DMS 273 treated with DMSO at 0.1 percent for 48 hours (cell line): Measurements from ENCODE around the gene TRIP13.
"Not testable (repeated sequence)": the region's sequence is repeated elsewhere in the genome, so short reads cannot be mapped to it uniquely, and the experiment has no call there.

Experiments
- DNase-seq: peaks from one replicate; lab custom pipeline; 2025; lab: John Stamatoyannopoulos, UW

Gene TRIP13, protein sequence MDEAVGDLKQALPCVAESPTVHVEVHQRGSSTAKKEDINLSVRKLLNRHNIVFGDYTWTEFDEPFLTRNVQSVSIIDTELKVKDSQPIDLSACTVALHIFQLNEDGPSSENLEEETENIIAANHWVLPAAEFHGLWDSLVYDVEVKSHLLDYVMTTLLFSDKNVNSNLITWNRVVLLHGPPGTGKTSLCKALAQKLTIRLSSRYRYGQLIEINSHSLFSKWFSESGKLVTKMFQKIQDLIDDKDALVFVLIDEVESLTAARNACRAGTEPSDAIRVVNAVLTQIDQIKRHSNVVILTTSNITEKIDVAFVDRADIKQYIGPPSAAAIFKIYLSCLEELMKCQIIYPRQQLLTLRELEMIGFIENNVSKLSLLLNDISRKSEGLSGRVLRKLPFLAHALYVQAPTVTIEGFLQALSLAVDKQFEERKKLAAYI

DNA sequence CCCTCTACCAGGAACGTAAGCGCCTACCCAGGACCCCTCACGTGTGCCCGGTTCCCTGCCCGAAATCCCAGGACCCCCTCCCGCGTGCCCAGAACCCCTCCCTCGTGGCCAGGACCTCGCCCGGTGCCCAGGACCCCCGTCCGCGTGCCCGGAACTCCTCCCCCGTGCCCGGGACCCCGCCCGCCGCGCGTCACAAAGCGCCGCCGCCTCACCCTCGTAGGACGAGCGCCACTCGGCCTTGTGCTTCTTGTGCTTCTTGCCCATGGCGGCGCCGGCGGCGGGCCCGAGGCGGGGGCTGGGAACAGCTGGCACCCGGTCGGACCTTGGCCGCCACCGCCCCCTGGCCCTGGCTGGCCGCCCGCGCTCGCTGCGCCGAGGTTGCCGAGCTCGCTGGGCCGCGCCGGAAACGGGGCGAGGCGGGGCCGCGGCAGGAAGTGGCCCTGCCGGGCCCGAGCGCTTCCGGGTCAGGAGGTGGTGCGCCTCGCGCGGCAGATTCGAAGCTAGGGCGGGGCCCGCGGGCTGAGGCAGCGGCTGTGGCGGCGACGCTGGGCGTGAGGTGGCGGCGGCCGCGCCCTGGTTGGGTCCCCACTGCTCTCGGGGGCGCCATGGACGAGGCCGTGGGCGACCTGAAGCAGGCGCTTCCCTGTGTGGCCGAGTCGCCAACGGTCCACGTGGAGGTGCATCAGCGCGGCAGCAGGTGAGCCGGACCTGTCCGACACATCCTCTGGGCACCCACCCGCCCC is at the start of gene TRIP13, which contains the start of gene BRD9:
TRIP13 (plus strand) TSS at position 491 of the 743 bp plus-strand sequence; CDS start at position 606, 115 bp downstream.
BRD9 (minus strand) TSS at position 408 of the 743 bp plus-strand sequence; CDS start at position 264, 144 bp downstream.
- peak; percentile 37 for DNase-seq

DNA sequence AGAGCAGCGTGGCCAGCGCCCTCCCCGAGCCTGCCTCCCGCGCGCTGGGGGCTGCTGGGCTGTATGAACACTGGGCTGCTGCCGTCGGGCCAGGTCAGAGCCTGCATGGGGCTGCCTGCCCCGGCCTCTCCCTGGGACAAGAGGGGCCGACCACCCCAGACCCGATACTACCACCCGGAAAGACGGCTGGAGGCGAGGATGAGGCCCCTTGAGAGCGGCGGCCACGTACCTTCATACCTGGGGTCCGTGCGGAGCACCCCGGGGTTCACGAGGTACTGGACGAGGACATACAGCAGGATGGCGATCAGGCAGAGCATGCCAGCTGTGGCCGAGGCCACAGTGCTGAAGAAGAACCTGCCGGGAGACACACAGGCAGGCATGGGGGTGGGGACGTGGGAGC is 49.3 kb upstream of the TRIP13 start:
- DNase-seq = not testable (repeated sequence)

DNA sequence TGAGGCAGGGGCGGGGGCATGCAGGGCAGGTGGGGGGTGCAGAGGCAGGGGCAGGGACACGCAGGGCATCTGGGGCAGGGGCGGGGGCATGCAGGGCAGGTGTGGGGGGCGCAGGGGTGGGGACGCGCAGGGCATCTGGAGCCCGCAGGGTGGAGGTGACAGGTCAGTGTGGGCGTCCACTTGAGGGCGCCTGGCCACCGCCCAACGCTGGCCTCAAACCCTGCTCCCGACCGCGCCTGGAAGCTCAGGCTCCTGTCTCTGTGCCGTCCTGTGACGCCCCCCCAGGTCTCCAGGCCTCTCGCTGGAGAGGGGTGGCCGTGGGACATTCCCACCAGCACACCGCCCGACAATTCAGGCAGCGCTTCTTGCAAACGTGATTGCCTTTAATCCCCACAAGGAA is 48.8 kb upstream of the TRIP13 start:
- DNase-seq = not testable (repeated sequence)

DNA sequence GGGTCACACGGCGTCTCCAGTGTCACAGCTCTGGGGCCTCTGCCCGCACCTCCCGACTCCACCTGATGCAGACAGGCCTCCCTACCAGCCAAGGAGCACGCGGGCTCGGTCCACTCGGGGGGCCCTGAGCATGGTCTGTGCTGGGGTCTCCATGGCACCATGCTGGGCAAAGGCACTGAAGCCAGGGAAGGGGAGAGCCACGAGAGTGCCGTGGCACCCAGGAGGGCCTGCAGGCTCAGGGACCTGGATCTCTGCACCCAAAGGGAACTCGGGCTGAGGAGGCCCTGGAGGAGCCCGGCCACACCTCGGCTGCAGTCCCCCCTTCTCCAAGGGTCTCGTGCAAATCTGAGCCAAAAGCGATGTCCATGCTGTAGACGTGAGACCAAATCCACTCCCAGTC is 48.3 kb upstream of the TRIP13 start:
- not testable (repeated sequence) for DNase-seq

DNA sequence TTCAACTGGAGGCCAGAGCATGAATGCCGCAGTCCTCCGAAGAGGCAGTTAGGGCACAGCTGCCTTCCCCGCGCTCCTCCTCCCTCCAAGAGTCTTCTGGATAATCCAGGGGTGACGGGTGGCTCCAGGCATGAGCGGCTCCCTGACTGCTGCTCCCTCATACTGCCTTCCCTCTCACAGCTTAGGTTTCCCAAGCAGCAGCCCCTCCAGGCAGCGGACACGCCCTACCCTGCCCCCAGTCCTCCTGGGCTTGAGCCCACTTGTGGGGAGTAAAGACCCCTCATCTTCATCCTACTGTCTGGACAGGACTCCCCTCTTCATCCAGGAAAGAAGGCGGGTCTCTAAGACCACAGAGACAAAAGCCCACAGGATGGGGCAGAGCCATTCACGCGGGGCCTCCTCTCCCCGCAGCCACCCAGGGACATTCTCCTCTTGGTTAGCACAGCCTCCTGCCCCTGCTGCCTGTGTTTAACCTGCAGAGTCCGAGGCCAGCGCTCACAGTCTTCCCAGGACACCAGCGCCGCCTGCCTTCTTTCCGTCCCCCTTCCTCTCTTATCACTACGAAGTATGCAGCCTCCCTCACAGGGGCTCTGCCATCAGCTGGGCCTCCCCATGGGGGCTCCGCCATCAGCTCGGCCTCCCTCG is 47.5 kb upstream of the TRIP13 start:
- DNase-seq = not testable (repeated sequence)

DNA sequence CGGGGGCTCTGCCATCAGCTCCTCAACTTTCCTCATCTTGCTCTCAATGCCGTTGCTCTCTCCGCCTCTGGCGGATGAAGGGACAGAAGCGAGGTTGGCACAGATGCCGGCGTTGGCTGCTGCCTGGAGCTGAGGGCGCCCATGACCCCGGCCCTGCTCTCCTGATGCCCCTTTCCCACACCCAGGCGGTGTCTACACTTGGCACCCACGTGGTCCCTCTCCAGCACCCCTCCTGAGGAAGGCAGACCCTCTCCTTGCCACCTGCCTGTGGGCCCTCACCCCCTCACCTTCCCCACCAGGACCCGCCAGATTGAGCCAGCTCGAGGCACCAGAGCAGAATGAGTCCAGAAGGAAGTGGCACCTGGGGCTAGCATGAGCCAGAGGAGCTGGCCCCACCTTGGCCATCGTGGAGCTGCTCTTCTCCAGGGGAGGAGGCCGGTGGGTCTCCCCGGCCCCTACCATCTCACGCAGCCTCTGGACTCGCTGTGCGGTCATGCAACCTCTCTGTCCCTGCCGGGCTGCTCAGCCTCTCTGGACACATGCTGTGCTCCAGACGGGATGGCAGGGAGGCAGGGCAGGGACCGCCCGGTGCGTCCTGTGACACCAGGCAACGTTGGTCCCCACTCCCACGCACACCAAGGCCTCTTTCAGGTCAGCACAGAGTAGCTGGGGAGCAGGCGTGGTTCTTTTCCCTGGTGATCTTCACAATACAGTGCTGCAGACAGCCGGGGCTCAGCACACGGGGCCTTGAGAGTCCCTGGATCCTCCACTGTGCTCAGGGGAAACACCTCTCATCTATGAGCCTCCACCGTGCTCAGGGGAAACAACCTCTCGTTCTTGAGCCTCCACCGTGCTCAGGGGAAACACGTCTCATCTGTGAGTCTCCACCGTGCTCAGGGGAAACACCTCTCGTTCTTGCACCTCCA is 46.7 kb upstream of the TRIP13 start:
- not testable (repeated sequence) for DNase-seq

DNA sequence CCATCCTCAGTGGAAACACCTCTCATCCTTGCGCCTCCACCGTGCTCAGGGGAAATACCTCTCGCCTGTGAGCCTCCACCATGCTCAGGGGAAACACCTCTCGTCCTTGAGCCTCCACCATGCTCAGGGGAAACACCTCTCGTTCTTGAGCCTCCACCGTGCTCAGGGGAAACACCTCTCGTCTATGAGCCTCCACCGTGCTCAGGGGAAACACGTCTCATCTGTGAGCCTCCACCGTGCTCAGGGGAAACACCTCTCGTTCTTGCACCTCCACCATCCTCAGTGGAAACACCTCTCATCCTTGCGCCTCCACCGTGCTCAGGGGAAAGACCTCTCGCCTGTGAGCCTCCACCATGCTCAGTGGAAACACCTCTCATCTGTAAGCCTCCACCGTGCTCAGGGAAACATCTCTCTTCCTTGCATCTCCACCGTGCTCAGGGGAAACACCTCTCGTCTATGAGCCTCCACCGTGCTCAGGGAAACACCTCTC is 46.0 kb upstream of the TRIP13 start:
- not testable (repeated sequence) for DNase-seq

DNA sequence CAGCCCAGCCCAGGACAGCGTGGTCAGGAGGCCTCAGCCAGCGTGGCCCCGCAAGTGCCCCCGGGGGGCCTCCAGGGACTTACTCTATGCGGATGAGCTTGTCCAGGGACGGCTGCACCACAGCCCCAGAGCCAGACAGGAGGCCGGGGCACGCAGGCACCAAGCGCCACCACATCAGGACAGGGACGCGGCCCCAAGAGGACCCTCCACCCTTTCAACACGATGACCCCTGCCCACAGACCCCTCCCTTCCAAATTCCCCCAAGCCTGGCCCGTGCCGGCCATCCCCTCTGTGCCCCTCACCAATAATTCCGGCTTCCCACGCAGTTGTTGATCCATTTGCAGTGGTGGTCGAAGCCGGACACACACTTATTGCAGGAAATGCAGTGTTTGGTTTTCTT is 45.5 kb upstream of the TRIP13 start:
- DNase-seq = not testable (repeated sequence)

DNA sequence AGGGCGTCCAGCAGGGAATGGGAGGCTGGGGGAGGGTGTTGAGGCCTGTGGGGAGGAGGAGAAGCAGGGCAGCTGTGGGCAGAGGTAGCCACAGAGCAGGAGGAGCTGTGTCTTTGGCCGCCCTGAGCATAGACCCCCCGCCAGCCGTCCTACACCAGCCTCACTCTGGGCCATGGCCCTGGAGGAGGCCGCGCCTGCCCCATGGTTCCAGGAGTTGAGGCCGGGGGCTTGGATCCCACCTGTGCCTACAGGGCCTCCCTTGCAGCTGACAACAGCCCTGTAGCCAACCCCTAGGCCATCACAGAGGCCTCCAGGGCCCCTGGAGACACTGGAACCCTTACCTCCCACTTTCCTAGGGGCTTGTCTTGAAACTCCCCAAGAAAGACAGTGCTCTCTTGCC is 44.9 kb upstream of the TRIP13 start:
- DNase-seq = not testable (repeated sequence)

DNA sequence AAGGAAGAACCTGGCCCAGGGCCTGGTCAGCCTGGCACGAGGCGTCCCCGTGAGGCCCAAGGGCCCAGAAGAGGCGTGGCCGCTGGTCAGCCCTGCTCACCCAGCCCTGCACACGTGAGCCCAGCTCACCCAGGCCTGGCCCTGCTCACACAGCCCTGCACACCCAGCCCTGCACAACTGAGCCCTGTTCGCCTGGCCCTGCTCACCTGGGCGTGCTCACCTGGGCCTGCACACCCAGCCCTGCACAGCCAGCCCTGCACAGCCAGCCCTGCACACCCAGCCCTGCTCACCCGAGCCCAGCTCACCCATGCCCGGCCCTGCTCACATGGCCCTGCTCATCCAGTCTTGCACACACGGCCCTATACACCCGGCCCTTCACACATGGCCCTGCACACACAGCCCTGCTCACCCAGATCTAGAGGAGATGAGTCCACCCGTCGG is 44.0 kb upstream of the TRIP13 start:
- no peak for DNase-seq

DNA sequence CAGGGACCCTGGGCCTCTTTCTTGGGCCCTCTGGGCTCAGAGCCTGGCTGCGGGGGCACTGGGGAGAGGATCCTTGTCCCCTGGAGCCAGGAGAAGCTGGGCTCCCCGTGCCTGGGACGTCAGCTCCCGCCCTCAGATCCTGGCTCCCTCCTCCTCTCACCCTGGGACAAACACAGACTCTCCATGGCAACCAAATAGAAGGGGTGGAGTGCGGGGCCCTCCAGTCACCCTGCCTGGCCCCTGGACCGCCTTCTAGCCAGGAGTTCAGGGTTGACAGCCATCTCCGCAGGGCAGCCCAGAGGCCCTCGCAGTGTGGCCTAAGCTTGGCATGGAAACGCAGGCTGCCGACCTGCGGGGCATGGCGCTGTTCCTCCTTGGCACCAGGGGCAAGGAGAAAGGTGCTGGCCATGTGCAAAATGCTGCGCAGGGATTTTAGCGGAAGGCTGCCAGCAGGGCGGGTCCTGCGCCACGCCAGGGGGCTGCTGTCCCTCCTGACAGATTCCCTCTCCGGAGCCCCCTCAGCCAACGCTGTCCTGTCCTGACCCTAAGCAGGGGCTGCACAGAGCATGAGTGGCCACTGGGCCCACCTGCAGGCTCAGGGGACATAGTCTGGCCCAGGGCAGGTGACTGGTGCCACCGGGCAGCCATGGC is 42.9 kb upstream of the TRIP13 start:
- no peak for DNase-seq

DNA sequence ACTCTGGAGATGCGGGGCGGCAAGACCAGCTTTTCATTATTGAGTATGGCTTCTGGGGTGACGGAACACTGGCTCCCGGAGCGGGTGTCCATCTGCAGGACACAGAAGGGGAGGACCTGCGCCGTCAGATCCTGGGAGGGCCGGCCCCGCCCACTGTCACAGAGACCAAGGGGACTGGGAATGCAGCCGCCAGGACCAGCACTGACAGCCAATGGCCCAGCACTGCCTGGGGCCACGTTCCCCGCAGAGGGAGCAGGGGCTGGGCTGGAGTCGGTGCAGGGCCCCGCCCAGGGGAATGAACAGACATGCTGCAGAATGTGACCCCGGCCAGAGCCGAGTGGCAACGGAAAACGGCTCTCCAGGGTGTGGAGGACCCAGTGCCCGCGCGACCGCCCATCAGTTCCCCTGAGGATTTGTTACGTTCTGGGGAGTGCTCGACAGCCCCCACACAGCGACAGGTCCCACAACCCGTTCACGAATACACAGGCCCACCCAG is 42.1 kb upstream of the TRIP13 start, which contains the start of gene ZDHHC11:
ZDHHC11 (minus strand) TSS at position 476 of the 496 bp plus-strand sequence; CDS start at position 92, 384 bp downstream.
- no peak for DNase-seq

DNA sequence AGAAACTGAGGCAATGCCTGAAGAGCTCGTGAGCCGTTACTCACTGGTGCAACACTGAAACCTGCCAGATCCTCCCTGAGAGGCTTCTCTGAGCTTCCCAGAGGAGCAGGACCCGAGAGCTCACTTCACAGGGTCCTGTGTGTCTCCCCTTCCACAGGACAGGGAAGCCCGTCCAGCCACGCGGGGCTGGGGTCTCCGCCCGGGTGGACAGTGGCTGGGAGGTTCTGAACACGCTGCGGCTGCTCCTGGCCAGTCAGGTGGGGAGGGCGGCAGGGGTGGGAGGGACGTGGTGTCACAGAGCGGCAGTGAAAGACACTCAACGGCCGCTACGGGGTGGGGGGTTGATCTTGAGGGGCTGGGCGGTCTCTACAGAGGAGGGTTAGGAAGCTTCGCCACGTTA is 41.6 kb upstream of the TRIP13 start:
- no peak for DNase-seq

DNA sequence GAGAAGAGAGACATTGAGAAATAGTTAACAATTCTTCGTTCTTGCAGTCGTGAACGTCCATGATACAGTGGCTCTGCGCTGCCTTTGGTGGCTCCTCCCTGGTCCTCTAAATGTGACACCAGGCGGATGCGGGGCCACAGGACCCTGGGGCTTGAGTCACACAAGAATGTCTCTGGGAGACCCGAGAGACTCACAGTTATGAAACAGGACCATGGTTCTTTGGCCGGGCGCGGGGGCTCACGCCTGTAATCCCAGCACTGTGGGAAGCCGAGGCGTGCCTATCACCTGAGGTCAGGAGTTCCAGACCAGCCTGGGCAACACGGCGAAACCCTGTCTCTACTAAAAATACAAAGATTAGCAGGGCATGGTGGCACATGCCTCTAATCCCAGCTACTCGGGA is 41.1 kb upstream of the TRIP13 start:
- no peak for DNase-seq

DNA sequence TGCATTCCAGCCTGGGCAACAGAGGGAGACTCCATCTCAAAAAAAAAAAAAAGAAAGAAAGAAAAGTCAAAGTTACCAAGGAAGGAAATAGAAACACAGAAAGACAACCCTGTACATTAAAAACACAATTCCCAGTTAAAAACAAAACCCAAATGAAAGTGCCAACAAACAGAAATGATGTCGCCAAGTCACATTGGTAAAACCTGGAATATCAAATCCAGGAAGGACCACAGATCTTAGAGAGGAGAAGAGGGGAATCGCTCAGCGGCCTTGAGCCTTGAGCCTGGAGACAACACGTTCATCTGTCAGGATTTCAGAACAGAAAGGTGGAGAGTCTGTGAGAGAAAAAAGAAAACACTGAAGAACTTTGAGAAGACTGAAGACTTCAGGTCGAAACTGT is 40.7 kb upstream of the TRIP13 start:
- DNase-seq = no peak

DNA sequence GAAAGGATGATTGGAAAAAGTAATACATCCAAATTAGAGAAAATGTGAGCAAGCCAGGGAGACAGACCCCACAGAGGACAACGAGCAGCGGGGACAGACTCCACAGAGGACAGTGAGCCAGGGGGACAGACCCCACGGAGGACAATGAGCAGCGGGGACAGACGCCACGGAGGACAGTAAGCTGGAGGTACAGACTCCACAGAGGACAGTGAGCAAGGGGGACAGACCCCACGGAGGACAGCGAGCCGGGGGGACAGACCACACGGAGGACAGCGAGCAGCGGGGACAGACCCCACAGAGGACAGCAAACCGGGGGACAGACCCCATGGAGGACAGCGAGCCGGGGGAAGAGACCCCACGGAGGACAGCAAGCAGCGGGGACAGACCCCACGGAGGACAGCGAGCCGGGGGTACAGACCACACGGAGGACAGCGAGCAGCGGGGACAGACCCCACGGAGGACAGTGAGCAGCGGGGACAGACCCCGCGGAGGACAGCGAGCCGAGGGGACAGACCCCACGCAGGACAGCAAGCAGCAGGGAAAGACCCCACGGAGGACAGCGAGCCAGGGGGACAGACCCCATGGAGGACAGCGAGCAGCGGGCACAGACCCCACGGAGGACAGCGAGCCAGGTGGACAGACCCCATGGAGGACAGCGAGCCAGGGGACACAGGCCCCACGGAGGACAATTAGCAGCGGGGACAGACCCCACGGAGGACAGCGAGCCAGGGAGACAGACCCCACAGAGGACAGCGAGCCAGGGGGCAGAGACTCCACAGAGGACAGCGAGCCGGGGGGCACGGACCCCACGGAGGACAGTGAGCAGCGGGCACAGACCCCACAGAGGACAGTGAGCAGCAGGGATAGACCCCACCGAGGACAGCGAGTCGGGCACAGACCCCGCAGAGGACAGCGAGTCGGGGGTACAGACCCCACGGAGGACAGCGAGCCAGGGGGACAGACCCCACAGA is 40.0 kb upstream of the TRIP13 start:
- no peak for DNase-seq

DNA sequence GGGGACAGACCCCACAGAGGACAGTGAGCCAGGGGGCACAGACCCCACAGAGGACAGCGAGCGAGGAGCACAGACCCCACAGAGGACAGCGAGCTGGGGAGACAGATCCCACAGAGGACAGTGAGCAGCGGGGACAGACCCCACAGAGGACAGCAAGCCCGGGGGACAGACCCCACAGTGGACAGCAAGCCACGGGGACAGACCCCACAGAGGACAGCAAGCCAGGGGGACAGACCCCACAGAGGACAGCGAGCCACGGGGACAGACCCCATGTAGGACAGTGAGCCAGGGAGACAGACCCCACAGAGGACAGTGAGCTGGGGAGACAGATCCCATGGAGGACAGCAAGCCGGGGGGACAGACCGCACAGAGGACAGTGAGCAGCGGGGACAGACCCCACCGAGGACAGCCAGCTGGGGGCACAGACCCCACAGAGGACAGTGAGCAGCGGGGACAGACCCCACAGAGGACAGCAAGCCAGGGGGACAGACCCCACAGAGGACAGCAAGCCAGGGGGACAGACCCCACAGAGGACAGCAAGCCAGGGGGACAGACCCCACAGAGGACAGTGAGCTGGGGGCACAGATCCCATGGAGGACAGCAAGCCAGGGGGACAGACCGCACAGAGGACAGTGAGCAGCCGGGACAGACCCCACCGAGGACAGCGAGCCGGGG is 39.1 kb upstream of the TRIP13 start:
- not testable (repeated sequence) for DNase-seq

DNA sequence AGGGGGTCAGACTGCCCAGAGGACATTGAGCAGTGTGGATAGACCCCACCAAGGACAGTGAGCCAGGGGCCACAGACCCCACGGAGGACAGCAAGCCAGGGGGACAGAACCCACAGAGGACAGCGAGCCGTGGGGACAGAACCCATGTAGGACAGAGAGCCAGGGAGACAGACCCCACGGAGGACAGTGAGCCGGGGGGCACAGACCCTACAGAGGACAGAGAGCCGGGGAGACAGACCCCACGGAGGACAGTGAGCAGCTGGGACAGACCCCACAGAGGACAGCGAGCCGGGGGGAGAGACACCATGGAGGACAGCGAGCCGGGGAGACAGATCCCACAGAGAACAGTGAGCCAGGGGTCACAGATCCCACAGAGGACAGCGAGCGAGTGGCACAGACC is 38.5 kb upstream of the TRIP13 start:
- DNase-seq = no peak
